Stimulated activated CD4-positive, alpha-beta T cell treated with anti-CD3 and anti-CD28 coated beads, Interleukin-12 subunit alpha, Interleukin-12 subunit beta, amount 100 ng/mL, for 24 hours (primary cell): Measurements from ENCODE around the gene SMIM15.

Source experiments
- DNase-seq, 2 experiments: peaks; one replicate each; pipeline ENCODE4 v3.0.0-alpha.2; 2020; ENCODE audit warnings: low read depth in 2 of 2

The SMIM15 gene

DNA sequence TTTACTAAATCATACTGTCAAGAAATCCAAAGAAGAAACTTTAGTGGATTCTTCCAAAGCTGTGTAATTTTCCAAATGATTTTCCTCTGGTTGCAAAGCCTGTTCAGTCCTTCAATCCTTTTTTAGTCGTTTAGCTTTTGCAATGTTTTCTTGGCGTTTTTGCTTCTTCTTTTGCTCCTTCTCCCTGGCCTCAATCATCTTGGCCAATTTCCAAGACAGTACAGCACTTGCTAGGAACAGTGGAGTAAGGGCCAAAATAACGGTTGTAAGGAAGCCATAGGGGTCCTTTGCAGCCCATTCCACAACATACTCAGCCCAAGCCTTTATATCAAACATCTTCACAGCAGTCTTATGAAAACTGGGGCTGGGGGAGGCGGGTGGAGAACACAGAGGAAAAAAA is 2.4 kb downstream of the SMIM15 start:
- no peak for DNase-seq

DNA sequence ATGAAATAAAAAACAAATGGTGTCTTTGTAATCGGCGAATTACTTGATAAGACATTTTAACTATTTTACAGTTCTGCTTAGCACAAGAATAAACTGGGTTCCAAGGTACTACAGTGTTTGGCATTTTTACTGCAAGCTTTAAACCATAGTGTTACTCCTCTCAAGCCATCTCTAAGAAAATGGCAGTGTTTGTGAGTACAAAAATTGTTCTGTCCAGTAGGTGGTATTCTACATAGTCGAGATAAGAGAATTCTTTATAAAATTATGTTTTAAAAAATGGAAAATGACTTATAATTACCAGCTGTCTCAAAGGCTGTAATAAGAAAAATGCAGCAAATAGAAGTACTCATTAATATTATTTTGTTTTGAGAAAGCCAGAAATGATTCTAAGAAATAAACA is 3.2 kb downstream of the SMIM15 start:
- DNase-seq, result no peak

DNA sequence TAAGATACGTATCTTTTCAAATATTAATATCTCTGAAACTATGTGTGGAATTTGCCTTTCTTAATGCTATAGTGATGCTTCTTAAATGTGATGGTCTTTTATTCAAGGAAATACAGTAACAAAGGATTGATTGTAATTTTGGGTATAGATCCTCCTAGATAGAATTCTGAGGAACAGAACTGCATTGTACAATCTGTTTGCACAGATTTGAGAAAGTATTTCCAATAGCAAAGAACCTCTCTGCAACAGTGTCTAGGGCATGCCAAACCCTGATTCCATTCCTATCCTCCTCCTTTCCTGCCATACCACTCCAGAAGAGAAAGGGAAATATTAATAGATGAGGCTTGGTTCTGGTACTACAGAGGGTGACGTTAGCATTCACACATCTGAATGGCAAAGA is 10.4 kb downstream of the SMIM15 start:
- DNase-seq, result no peak

DNA sequence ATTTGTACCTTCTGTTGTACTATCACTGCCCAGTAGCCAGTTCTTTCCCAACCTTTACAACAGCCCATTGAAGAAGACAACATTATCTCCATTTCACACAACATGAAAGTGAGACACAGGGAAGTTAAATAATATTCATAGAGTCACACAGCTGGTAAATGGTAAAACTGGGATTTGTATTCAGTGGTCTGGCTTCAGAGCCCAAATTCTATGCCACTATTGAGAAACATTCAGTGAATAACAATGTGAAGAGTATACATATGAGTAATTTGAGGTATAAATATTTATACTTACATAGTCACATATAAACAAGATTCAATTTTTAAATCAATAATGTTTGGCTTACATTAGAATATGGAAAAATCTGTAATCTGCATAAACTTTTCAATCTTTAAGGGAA is 13.8 kb downstream of the SMIM15 start:
- DNase-seq, result no peak

DNA sequence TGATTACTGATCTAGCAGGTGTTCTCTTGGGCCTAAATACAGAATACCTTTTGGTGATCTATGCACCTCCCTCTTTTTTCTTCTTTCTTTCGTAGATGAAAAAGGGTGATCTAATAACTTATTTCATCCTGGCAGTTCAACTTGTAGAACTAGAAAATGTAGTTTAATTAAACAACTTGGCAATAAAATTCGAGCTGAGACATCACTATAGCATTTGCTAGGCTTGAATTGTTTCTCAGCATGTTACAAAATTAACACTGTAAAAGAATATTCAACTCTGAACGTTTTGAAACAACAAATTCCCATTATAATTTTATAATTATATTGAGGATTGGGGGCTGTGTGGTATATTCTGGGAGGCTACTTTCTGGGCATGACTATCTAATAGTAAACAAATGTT is 19.5 kb downstream of the SMIM15 start:
- no peak for DNase-seq

DNA sequence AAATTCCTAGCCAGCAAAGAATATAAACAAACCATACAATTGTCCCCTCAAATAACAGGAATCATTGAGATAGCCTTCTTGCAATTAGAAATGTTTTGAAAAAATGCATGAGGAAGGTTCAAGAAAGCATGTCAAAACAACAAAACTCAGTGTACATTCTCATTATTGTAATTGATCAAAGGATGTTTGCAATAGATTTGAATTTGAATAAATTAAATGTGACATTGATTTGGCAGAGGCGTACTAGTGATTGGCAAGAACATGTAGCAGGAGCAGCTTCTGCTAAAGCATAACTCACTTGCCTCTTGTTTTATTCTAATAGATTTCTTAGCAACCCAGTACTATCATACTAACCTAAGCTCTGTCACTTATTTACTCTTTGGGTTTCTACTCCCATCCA is 19.9 kb downstream of the SMIM15 start:
- no peak for DNase-seq

DNA sequence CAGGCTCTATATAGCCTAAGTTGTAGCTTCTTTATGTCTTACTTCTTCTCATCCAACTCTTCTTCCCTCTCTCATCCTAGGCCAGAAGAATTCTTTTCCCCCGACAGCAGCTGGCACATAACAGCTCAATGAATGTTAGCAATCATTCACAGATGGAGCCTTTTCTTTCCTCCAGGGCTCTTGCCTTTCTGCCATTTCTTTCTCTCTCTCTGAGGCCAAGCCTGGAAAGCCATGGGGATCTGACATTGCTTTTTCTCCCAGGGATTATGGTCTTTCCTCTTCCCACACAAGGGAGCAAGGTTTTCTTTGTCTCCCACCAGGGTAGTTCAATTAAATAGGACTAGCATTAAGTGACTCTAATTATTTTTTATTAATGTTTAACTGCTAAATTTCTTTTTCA is 20.5 kb downstream of the SMIM15 start:
- DNase-seq, result no peak

DNA sequence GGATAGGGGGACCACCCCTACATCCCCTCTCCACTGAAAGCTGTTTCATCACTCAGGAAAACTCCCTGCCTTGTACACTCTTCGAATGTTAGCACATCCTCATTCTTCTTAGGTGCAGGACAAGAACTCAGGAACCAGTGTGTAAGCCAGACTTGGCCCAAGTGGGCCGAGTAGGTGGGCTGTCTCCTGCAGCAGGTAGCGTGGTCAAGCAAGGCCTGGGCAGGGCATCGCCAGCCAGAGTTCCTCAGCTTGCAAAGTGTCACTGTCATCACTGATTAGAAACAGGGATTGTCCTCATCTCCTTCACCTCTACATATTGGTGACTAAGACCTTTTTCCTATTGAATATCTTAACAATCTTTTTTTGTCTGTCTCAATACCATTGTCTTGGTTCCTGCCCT is 22.3 kb downstream of the SMIM15 start:
- no peak for DNase-seq

DNA sequence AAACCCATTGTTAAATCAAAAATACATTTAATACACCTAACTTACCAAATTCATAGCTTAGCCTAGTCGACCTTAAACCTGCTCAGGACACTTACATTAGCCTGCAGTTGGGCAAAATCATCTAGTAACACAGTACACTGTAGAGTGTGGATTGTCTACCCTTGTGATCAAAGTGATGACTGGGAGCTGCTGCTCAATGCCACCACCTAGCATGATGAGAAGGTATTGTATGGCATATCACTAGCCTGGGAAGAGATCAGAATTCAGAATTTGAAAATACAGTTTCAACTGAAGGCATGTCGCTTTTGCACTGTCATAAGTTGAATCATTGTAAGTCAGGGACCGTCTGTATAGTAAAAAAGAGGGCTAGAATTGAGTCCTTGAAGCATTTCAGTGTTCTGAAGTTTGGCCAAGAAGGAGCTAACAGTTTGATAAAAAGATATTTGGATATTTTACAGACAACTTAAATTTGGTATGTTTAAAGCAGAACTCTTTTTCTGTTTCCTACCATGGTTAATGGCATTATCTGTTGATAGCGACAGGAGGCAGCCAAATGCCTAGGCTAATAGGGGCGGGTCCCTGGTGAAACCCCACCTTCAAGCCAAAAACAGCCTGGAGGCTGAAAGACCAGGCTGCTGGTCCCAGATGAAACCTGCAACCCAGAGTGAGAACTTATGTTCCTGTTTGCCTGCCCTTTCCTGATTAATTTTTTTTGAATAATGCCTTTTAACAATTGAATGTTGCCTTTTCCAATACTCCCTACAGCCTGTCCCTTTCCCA is 23.0 kb downstream of the SMIM15 start:
- DNase-seq, result no peak

DNA sequence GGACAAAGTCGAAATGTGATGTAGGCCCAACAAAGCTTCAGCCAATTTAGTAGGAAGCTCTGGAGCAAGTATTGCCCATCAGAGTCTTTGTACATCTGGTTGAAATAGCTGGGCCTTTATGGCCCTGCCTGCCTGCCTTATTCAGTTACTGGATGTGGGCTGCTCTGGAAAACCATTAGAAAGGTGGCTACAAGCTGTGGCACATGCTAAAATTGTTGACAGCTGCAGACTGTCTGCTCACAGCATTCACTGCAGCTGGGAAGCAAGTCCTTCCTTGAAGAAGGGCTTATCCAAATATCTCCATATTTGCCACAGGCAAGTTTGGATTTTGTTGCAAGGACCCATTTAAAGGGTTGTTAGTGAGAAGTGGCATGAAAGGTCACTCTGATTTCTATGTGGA is 24.4 kb downstream of the SMIM15 start:
- DNase-seq, result no peak

DNA sequence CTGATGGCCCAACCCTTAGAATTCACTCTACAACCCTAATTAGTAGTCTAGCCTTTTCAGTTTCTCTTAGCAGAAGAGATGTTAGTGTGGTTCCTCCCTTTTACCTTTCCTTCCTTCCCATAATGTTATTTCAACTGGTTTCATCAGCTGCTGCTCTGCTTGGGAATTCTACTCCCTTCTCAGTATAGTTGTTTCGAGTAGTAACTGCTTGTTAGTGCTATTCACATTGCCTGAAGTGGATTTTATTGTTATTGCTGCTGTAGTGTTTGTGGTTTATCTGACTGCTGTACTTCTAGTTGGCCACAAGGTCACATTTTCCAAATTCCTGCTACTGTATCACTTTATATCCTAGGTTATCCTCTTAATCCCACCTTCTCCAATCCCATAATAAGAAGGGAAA is 29.7 kb downstream of the SMIM15 start:
- DNase-seq, result no peak

DNA sequence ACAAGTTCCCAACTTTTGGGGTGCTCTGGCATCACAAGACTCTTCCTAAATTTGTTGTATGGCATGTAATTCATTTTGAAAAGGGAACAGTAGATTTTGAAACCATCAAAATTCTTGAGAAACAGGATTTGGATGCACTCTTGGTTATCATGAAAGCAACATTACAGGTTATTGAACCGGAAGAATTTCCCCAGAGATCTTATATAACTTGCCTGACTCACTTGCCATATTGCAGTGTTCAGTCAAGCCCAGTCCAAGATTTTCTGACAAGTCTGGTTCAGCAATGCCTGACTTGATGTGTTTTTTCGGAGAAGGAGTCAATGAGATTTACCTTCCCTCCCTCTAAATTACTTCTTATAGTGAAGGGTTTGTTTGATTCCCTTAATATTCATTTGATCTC is 32.0 kb downstream of the SMIM15 start:
- DNase-seq, result no peak

DNA sequence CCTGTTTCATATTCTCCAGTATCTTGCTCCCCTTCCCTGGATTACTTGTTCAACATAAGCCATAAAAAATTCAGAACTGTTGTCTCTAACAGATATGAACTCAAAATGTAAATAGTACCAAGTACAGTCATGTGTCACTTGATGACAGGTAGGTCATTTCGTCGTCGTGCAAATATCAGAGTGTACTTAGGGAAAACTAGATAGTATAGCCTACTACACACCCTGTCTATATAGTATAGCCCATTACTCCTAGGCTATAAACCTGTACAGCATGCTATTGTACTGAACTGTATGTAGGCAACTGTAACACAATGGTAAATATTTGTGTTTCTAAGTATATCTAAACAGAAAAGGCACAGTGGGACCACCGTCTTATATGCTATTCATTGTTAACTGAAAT is 39.1 kb downstream of the SMIM15 start:
- DNase-seq, result no peak

DNA sequence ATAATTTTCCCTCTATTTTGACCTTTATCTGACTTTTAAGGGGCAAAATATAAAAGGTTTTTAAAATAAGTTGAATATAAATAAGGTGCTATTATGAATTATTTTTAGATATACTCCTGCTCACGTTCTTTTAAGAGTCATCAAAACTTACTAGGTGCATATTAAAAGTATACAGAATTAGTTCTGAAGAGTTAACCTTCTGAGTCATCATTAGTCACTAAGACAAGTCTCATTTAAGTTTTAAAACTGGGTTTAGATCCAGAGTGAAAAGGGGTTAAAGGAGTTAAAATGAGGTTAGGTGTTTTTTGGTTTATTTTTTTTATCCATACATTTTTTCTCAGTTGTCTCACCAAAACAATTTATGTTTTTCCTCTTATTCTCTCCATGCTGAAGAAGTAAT is 41.7 kb downstream of the SMIM15 start:
- no peak for DNase-seq

DNA sequence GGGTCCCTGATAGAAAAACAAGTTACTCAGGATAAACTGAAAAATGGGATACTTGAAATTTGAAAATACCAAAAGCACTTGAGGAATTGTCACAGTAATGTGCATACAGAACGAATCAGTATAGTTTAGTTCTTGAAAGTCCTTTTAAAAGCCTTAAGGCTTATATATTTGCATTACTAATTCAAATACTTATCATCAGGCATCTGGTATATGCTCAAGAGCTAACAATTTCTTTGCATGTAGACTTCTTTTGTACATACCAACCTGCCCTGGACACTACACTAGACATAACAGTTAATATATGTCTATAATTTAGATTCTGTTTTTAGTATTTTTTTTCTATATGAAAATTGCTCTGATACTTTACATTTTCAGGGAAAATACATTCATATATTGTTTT is 43.2 kb downstream of the SMIM15 start:
- no peak for DNase-seq

DNA sequence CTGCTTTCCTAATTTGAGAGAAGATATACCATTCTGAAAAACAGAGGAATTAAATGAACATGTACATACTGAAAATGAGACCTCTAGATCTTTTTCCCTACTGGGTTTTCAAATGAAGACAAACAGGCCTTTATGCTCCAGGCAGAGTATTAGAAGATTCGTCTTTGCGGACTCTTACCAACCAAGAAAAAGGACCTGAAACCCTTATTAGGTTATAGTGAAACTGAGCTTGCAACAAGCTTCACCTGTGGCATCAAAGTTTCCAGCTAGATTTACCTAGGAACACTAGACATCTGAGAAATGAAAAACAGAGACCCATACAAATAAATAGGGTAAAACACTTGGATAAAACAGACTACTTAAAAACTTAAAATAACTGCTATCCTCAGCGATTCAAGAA is 46.3 kb downstream of the SMIM15 start:
- DNase-seq, result no peak

DNA sequence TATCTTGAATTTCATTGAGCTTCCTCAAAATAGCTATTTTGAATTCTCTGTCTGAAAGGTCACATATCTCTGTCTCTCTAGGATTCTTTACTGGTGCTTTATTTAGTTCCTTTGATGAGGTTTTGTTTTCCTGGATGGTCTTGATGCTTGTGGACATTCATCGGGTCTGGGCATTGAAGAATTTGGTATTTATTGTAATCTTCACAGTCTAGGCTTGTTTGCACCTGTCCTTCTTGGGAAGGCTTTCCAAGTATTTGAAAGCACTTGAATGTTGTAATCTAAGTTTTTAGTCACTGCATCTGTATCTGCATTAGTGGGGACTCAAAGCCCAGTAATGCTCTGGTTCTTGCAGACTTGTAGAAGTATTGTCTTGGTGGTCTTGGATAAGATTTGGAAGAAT is 47.8 kb downstream of the SMIM15 start:
- DNase-seq, result no peak
